ENCODE data around the gene IGFALS. TPM values are rescaled to one million over a fixed set of nuclear protein-coding genes. Genes with fewer than 3 reads are reported as not detected.
A peak's percentile ranks its signal among the peaks of the same experiment; 100 is the strongest.

The IGFALS gene
- total and polyA plus RNA-seq, 2 experiments from 2014 or later = 0.16 TPM; not detected in 1

DNA sequence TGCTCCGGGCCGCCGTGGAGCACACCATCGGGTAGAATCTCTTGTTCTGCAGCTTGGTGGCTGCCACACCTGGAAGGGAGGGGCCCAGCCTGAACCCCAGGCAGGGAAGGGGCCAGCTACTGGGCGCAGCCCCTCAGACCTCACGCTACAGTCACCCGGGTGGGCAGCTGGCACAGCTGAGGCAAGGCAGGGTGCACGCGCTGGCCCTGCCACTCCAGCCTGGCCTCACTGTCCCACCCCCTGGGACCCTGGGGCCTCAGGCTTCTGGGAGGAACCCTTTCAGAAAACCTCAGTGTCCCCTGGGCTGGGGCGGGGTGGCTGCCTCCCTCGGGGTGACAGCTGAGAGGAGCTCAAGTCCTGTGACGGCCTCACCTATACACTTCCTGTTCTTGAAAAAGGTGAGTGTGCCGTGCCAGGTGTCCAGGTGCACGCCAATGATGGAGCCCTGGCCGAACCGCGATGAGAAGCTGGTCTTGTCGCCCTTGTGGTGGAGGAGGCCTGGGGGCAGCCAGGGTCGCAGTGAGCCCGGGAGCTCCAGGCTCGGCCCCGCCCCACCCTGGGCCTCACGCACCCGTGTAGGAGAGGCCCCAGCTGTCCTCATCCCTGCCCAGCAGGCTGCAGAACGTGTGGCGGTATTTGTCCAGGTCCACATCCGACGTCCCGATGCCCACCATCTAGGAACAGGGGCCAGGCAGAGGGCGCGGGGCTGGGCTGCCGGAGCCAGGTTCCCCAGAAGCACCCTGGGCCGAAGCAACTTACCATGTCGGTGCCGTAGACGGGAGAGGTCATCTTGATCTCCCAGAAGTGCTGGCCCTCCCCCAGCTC is 15.9 kb downstream of the IGFALS start:
- no peak overlapping the region for H3K4me3 Mint-ChIP-seq
- ATAC-seq (no peak), DNase-seq (ENCODE audit: low spot score) (no peak)
- Histone ChIP-seq H3K4me1 (ENCODE audit: insufficient read depth) (peaks cover 4% of the 10 kb centered on the region; the same call in 1 of the 2 replicates), H3K4me3 (no peak overlapping the region), H3K79me2 (replicated peaks; ENCODE audit: insufficient read depth) (peaks cover 12% of the 10 kb centered on the region), H3K27ac (ENCODE audit: low read depth) (no peak overlapping the region), H3F3A (replicated peaks; ENCODE audit: low read depth) (0 out of 2 replicates have a peak, but pooled peaks cover 5% of the 10 kb centered on the region), H3K4me2 (no peak overlapping the region), H3K27me3 (ENCODE audit: insufficient read depth) (no peaks in the 10 kb centered on the region), H4K20me1 (replicated peaks; ENCODE audit: insufficient read depth) (peaks cover 13% of the 10 kb centered on the region; the same call in 1 of the 2 replicates), H3K36me3 (ENCODE audit: insufficient read depth) (no peaks in the 10 kb centered on the region), H3K9me2 (ENCODE audit: insufficient read depth) (no peaks in the 10 kb centered on the region), H2AFZ (no peak overlapping the region)
- H3K9me3 Mint-ChIP-seq = peaks cover 7% of the 10 kb centered on the region; the same call in 1 of the 3 replicates
- H3K4me1 Mint-ChIP-seq = peaks cover 5% of the 10 kb centered on the region
- TF ChIP-seq ZNF331 (CRISPR knock-in tag; IDR thresholded peaks at IDR 0.05; ENCODE audit: low read depth) (no peak), STAT1 (IDR thresholded peaks at IDR 0.05; ENCODE audit: unreplicated experiment) (no peak), JUNB (IDR thresholded peaks at IDR 0.05; ENCODE audit: unreplicated experiment) (no peak), POLR2AphosphoS5 (IDR thresholded peaks at IDR 0.05; ENCODE audit: low read depth) (0 out of 2 replicates have a peak, but pooled peaks have one; percentile 30), ZNF114 (CRISPR knock-in tag; IDR thresholded peaks at IDR 0.05) (no peak), NANOG (IDR thresholded peaks at IDR 0.05; ENCODE audit: borderline replicate concordance) (no peak), EZH2 (IDR thresholded peaks at IDR 0.05; ENCODE audit: low read depth, unreplicated experiment) (no peak)
- TF ChIP-seq, protein P1, sequence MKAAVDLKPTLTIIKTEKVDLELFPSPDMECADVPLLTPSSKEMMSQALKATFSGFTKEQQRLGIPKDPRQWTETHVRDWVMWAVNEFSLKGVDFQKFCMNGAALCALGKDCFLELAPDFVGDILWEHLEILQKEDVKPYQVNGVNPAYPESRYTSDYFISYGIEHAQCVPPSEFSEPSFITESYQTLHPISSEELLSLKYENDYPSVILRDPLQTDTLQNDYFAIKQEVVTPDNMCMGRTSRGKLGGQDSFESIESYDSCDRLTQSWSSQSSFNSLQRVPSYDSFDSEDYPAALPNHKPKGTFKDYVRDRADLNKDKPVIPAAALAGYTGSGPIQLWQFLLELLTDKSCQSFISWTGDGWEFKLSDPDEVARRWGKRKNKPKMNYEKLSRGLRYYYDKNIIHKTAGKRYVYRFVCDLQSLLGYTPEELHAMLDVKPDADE (IDR thresholded peaks at IDR 0.05) = no peak
- peaks cover 12% of the 10 kb centered on the region; the same call in 2 of the 3 replicates for H3K36me3 Mint-ChIP-seq (ENCODE audit: low read depth)
- peaks cover 27% of the 10 kb centered on the region for H3K27me3 Mint-ChIP-seq (ENCODE audit: insufficient read depth, low read depth, poor library complexity)
- H3K27ac Mint-ChIP-seq = no peak overlapping the region

DNA sequence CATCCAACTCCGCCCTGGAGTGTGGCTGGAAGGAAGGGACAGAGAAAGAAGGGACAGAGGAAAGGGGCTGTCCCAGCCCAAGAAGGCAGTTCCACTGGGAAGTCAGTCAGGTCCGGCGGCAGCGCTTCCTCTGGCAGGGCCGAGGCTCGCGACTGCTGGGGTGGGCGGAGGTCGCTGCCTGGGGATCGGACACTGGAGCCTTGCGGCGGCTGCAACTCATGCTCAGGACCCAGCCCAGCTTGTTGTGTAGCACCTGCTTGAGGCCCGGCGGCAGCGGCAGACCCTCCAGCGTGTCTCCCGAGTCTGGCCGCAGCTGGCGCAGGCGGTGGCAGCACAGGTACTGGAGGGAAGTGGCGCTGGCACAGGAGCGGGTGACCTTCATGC is 16.5 kb downstream of the IGFALS start:
- Histone ChIP-seq H3K79me2 (replicated peaks; ENCODE audit: insufficient read depth) (peaks cover 15% of the 10 kb centered on the region), H3F3A (replicated peaks; ENCODE audit: low read depth) (peaks cover 10% of the 10 kb centered on the region; the same call in 1 of the 2 replicates), H4K20me1 (replicated peaks; ENCODE audit: insufficient read depth) (peaks cover 13% of the 10 kb centered on the region; the same call in 1 of the 2 replicates), H3K36me3 (ENCODE audit: insufficient read depth) (no peaks in the 10 kb centered on the region), H3K27ac (ENCODE audit: low read depth) (no peak overlapping the region), H3K27me3 (ENCODE audit: insufficient read depth) (no peaks in the 10 kb centered on the region), H2AFZ (no peak overlapping the region), H3K4me2 (no peak overlapping the region), H3K9me2 (ENCODE audit: insufficient read depth) (no peaks in the 10 kb centered on the region), H3K4me1 (ENCODE audit: insufficient read depth) (peaks cover 4% of the 10 kb centered on the region; the same call in 1 of the 2 replicates), H3K4me3 (no peak overlapping the region)
- TF ChIP-seq ZNF114 (CRISPR knock-in tag; IDR thresholded peaks at IDR 0.05) = no peak
- no peak for TF ChIP-seq NANOG (IDR thresholded peaks at IDR 0.05; ENCODE audit: borderline replicate concordance)
- TF ChIP-seq JUNB (IDR thresholded peaks at IDR 0.05; ENCODE audit: unreplicated experiment) = no peak
- TF ChIP-seq CTCF (conservative IDR thresholded peaks at IDR 0.05; ENCODE audit: low read depth in 2 of 2) = no peak
- peaks cover 7% of the 10 kb centered on the region for H3K4me1 Mint-ChIP-seq
- H3K36me3 Mint-ChIP-seq (ENCODE audit: low read depth) = peaks cover 18% of the 10 kb centered on the region
- DNase-seq (ENCODE audit: low spot score) = no peak
- peaks cover 30% of the 10 kb centered on the region for H3K27me3 Mint-ChIP-seq (ENCODE audit: insufficient read depth, low read depth, poor library complexity)
- peaks cover 11% of the 10 kb centered on the region; the same call in 2 of the 3 replicates for H3K9me3 Mint-ChIP-seq
- H3K4me3 Mint-ChIP-seq = no peak overlapping the region
- H3K27ac Mint-ChIP-seq = no peak overlapping the region
- ATAC-seq = no peak

All from GM23338 (cell line).